ENCODE results near the gene TEX44. TPM values are rescaled to one million over a fixed set of nuclear protein-coding genes. Genes with fewer than 3 reads are reported as not detected.

The TEX44 gene
- total and polyA plus RNA-seq, 2 of the 13 experiments (the other 11 are each of a cell fraction or from before 2014, with no cell fraction given) = not detected

- no peak for TF ChIP-seq FOXJ3 (CRISPR knock-in tag; IDR thresholded peaks at IDR 0.05; ENCODE audit: borderline replicate concordance)
- TF ChIP-seq TFE3 (CRISPR knock-in tag; IDR thresholded peaks at IDR 0.05) = peak; percentile 72
- TF ChIP-seq ZNF280B (CRISPR knock-in tag; IDR thresholded peaks at IDR 0.05; ENCODE audit: borderline replicate concordance) = no peak
- peak; percentile 96 for TF ChIP-seq PATZ1 (CRISPR knock-in tag; IDR thresholded peaks at IDR 0.05)
- no peak for TF ChIP-seq ZNF33A (CRISPR knock-in tag; IDR thresholded peaks at IDR 0.05; ENCODE audit: borderline replicate concordance)
- TF ChIP-seq ZNF609 (CRISPR knock-in tag; IDR thresholded peaks at IDR 0.05; ENCODE audit: borderline replicate concordance) = no peak
- no peak for TF ChIP-seq GTF3A (CRISPR knock-in tag; conservative IDR thresholded peaks at IDR 0.05)
- peak; percentile 7; the same call in 1 of the 2 replicates for TF ChIP-seq ISL2 (CRISPR knock-in tag; IDR thresholded peaks at IDR 0.05)
- 0 out of 2 replicates have a peak, but pooled peaks have one; percentile 59 for TF ChIP-seq ZNF276 (CRISPR knock-in tag; IDR thresholded peaks at IDR 0.05; ENCODE audit: low read depth)
- TF ChIP-seq RNF2 (conservative IDR thresholded peaks at IDR 0.05; ENCODE audit: low read depth) = 0 out of 2 replicates have a peak, but pooled peaks have one; percentile 48
- TF ChIP-seq ZNF564 (CRISPR knock-in tag; IDR thresholded peaks at IDR 0.05) = no peak
- TF ChIP-seq TEAD3 (CRISPR knock-in tag; optimal IDR thresholded peaks at IDR 0.05; ENCODE audit: borderline replicate concordance) = peak; percentile 1
- TF ChIP-seq KDM5A (IDR thresholded peaks at IDR 0.05; ENCODE audit: borderline replicate concordance, low read length) = no peak
- peak; percentile 55; the same call in 1 of the 2 replicates for TF ChIP-seq TFDP1 (CRISPR knock-in tag; IDR thresholded peaks at IDR 0.05; ENCODE audit: borderline replicate concordance)
Observed at GRCh38 chr2:231612456-231613330, 20.0 kb downstream of the TEX44 start (continued).
